NCI-H187 treated with DMSO at 0.1 percent for 48 hours (cell line): ENCODE measurements around the gene LAGE3.

Experiments
- DNase-seq: peaks from one replicate; lab custom pipeline; 2025; lab: John Stamatoyannopoulos, UW

LAGE3 gene, protein sequence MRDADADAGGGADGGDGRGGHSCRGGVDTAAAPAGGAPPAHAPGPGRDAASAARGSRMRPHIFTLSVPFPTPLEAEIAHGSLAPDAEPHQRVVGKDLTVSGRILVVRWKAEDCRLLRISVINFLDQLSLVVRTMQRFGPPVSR

DNA sequence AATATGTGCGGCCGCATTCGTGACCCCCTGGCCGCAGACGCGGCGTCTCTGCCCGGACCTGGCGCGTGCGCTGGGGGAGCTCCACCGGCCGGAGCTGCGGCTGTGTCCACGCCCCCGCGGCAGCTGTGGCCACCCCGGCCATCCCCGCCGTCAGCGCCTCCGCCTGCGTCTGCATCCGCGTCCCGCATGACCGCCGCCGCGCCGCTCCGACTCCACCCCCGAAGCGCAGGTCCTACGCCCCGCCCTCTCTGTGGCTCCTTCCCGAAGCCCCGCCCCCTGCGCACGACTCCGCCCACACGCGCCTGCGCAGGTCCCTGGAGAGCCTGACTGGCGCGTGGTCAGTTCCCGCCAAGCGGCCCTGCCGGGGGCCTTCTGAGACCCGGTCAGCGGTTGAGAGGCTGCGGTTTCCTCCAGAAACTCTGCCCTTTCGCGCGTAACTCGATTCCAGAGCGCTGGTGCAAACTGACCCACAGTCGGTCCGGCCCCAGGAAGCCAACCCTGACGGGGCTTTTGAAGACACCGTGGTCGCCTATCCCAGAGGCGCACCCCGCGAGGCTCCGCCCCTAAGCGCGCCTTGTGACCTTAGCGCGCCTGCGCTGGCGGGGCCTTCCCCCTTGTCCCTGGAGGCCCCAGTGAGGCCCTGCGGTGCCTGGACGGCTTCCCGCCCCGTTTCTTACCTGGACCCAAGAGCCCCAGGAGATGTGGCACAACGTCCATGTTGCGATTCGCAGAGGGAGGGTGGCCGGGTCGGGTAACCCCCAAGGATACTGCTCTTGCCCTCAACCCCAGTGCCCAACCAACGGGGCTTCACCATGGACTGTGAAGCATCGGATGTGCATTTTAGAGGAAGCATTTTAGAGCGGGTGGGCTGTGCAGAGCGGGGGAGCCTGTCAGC is at the start of gene LAGE3:
TSS of gene LAGE3 (minus strand) at position 554 of the 895 bp plus-strand sequence. CDS start at position 188, 366 bp downstream.
- DNase-seq: peak; percentile 71

DNA sequence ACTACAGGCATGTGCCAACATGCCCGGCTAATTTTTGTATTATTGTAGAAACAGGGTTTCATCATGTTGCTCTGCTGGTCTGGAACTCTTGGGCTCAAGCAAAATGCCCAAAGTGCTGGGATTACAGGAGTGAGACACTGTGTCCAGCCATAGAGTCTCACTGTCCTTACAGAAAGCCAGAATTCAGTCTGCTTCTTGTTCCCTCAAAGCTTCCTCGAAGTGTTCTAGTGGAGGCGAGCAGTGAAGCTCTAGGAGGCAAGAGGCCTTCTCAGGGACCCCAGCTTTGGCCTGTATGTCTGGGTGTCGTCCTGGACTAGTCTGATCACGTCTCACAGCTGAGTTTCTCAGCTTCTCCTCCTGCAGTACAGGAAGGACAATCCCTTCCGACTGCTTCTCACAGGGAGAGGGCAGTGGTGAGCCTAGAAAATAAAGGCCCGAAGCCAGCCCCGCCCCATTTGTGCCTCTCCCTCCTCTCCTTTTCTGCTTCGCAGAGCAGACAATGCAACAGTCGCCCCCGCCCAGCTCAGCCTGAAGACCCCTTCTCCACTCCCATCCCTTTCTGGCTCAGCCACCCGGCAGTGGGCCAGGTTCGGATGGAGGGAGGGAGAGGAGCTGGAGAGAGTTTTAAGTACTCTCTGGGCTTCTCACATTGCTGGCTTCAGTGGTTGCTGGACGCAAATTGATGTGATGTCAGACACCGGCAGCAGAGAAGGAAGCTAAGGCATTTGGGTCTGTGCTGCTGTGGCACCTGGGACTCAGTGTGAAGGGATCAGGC is 48.0 kb upstream of the LAGE3 start:
- DNase-seq: peak; percentile 55

DNA sequence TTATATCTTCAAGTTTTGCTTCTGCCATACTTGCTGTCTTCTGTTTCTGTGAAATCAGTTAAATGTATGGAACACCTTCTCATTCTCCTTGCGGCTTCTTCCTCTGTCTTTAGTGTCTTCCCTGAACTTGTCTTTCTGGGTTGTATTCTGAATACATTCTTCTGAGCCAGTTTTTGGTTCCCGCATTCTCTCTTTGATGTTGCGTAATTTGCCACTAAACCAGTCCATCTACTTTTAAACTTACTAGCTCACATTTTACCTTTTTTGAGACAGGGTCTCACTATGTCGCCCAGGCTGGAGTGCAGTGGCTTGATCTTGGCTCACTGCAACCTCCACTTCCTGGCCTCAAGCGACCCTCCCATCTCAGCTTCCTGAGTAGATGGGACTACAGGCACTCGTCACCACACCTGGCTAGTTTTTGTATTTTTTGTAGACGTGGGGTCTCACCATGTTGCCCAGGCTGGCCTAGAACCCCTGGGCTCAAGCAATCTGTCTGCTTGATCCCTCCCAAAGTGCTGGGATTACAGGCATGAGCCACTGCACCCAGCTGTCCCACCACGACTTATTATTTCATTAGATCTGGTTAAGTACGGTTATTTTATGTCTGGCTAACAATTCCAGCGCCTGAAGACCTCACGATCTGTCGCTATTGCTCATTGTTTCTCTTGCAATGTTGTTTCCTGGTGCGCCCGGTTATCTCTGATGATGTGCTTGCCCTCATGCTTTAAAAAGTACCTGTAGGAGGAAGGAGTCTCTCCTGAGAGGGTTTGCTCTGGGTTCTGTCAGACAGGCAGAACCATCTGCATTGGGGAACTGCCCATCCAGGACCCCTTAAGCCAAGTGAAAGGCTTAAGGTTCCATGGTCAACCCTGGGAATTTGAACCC is 46.8 kb upstream of the LAGE3 start:
- no peak for DNase-seq

DNA sequence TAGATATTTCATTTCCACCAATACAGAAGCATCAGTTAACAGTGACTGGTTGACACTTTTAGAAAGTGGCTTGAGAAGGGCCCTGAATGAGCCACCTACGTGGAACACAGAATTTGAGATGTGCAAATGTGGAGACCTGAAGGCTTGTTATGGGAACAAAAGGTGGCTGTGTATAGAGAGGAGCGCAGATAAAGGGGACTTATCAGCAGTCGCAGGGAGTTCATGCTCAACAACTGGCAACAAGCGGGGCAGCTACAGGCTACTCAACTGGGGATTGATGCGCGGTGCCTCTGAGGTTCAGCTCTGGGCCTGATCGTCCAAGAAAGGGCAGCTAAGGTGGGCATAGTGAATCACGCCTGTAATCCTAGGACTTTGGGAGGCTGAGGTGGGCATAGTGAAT is 40.3 kb upstream of the LAGE3 start:
- DNase-seq: no peak

DNA sequence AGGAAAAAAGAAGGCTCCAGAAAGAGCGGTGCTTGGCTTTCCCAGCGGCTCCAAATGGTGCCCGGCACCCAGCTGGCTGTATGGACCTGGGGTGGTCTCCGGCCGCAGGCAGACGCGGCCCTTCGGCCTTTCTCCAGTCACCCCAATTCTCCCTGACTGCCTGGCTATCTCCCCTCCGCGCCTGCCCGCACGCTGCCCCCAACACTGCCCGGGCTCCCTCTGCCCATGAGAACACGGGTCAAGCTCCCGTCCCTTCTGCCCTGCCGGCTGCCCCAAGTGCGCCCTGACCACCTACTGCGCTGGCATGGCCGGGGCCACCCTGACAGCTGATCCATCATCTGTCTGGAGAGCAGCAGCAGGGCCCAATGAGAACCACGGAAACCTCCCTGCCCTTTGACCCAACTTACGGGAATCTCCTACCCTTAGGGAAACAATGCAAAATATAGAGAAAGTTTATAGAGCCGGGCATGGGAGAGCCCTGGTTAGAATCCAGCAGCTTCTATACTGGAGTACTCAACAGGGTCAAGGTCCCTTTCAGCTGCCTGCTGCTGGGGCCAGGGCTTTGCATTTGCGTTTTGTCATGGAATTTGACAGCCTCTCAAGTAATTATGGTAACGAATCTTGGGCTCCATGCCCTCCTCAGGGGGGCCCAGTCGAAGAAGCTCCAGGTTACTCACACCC is 38.2 kb upstream of the LAGE3 start:
- DNase-seq: no peak

DNA sequence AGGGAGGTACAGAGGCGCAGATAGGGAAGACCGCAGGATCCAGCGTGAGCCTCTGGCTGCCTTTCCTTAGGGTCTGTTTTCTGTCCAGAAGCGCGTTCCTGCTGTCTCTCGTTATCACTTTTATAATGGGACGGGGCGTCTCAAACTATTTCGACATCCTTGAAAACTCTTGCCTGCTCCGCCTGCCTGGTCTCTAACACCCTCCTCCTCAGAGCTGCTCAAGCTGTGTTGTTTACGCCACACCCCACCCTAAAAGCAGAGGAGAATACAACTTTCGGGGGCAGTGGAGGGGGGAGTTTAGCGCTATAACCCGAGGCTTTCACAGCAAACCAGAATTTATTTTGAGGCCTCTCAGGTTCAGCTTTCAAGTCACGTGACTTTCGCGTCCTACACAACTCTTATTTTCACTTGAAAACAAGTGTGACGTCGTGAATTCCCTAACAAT is 37.6 kb upstream of the LAGE3 start:
- DNase-seq: no peak

DNA sequence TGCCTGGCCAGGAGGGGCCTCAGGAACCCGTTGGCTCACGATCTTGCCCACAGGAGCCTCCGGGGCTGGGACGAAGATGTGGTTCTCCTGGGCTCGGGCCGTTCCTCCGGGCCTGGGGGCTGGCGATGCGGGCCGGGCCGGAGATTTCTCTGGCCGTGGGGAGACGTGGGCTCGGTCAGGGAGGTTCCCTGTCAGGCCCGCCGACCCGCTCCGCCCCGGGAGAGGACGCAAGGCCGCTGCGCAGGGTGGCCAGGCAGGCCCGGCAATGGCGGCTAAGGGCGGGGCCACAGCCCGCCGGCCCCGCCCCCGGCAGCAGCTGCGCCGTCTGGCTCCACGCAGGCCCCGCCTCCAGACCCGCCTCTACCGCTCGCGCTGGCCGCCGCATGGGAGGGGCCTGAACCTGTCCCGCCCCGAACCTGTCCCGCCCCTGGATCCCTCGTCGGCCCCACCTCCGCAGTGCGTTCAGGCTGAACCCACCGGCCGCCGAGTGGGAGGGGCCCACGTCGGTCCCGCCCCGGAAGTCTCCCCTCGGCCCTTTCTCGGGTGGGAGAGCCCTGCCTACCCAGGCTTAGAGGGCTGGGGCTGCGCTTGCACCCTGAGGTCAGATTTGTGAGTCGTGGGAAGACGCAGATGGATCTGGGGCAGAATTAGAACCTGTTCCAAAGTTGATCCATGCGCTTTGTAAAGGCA is 37.0 kb upstream of the LAGE3 start, which contains the start of gene FAM3A:
TSS of gene FAM3A (minus strand) at position 267 of the 690 bp plus-strand sequence. CDS start 460 bp downstream, outside the sequence.
- DNase-seq: peak; percentile 72

DNA sequence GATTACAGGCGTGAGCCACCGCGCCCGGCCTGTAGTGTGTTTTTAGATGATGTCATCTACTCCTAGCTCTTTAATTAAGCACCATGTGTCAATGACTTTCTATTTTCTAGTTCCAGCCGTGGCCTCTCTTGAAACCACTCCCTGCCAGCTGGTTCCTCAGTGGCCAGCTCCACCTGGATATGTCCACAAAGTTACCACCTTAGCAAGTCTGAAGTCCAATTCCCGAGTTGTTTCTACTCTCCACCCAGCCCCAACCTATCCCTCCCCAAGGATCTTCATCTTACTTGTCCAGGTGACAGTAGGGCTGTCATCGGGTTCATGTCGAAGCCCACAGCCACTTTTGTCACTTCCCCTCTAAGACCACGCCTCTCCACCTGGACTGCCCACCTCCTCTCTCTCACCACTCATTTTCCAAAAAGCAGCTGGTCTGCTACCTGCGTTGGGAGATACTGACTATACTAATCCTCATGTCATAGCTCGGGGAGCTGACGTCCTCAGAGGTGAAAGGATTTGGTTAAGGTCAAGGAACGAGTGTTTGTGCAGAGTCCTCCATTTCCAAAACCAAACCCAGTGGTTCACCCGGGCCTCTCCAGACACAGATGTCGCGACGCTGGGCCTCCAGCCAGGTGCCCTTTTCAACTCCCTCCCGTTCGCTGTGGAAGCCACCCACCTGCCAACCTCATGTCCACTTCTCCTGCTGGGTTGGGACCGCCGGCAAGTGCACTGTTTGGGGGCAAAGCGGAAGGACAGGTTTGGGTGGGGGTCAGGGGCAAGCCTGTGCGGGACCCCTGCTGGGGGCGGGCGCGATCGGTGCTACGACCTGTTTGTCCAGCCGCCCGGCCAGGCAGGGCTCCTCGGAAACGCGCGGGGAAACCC is 36.2 kb upstream of the LAGE3 start:
- no peak for DNase-seq

DNA sequence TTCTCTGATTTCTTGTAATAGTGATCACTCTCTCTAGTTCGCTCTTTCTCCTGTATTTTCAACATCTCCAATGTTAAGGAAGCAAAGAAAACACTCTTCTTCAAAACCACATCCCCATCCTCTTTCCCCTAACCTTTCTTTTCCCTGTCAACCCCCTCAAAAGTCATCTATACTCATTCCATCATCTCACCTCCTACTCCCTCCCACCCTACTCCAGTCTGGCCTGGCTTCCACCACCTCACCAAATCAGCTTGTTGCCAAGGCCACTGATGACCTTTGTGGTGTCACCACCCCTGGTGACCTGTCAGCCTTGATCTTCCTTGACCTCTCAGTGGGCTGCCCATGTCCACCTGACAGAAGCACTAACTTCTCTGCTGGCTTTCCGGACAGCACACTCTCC is 34.6 kb upstream of the LAGE3 start:
- DNase-seq: no peak

DNA sequence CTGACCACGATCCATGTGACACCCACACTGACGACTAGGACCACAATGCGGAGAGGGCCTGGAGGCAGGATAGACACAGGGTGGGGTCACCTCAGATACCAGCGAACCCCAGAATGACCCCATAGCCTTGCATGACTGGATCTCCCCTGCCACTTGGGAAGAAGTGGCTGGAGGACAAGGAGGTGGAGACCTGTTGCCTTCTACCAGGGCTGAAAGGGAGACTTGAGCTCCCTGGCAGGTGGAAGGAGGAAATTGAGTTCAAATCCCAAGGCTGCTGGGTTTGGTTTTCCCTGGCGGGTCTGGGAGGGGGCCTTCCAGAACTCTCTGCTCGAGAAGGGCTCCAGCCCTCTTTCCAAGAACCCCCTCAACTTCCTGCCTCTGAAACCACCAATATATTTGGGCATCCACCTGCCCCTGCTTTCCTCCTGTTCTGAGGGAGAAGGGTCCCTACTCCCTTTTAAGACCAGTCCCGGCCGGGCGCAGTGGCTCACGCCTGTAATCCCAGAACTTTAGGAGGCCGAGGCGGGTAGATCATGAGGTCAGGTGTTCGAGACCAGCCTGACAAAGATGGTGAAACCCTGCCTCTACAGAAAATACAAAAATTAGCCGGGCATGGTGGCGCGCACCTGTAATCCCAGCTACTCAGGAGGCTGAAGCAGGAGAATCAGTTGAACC is 33.9 kb upstream of the LAGE3 start:
- no peak for DNase-seq

DNA sequence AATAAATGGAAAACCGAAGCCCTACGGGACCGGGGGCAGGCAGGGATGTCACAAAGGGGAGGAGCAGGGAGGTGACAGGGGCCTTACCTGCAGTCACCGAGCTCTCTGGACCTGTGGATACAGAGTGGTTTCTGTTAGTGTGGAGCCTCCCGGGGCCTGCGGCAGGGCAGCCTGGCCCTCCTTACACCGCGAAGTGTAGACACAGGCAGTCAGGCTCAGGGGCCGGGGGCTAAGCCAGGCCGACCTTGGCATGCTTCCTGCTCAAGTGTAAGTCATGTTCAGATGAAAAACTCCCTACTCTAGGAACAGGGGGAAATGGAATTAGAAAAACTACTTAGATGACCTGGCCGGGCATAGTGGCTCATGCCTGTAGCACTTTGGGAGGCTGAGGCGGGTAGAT is 32.7 kb upstream of the LAGE3 start:
- DNase-seq: no peak

DNA sequence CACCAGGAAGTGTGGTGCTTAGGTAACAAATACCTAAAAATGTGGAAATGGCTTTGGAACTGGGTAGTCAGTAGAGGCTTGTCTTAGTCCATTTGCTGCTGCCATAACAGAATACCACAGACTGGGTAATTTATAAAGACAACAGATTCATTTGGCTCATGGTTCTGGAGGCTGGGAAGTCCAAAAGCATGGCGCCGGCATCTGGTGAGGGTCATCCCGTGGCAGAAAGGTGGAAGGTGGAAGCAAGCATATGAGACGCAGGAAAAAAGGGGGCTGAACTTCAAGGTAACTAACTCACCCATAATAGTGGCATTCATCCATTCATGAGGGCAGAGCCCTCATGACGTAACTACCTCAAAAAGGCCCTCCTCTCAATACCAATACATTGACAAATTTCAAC is 30.4 kb upstream of the LAGE3 start:
- DNase-seq: no peak

DNA sequence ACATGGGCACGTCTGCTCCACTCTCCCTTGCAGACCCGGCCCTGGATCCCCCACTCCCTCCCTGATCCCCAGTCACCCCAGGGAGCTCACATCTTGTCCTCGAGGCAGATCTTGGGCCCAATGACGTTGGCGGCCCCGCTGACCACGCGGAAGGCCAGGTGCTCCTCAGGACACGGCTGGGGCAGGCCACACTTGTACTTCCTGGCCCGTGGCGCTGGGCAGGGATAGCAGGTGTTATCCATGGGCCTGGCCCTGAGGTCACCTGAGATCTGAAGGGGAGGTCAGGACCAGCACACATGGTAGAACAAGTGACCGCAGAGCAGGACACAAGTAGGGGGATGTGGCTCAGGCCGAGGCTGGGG is 29.3 kb upstream of the LAGE3 start:
- no peak for DNase-seq

DNA sequence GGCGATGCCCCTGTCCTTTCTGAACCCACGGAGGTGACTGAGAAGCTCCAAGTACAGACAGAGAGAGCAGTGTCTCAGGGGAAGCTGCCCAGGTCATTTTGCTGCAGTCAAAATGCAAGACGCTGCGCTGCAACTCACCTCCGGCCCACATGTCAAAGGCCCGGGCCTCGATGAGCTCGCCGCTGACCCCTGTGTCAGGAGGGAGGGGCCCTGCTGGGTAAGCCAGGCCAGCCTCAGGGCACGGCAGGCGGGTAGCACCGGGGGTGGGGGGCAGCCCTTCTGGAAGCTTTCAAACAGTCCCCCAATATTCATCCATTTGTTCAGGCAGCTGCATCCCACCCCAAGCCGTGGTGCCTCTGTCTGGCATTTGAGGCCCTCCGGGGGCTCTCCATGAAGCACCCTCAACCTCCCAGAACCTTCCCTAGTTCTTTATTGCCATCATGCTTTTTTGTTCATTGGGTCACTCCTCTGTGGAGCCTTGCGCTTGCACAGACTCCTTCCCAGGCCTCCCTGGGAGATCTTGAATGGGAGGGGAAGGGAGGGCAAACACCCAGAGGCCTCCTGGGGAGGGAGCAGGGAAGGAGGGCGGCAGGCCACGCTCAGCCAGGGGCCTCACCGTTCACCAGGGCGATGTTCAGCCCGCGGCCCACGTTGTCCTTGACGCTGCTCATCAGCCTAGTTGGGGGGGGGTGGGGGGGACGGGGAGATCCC is 28.7 kb upstream of the LAGE3 start:
- no peak for DNase-seq

DNA sequence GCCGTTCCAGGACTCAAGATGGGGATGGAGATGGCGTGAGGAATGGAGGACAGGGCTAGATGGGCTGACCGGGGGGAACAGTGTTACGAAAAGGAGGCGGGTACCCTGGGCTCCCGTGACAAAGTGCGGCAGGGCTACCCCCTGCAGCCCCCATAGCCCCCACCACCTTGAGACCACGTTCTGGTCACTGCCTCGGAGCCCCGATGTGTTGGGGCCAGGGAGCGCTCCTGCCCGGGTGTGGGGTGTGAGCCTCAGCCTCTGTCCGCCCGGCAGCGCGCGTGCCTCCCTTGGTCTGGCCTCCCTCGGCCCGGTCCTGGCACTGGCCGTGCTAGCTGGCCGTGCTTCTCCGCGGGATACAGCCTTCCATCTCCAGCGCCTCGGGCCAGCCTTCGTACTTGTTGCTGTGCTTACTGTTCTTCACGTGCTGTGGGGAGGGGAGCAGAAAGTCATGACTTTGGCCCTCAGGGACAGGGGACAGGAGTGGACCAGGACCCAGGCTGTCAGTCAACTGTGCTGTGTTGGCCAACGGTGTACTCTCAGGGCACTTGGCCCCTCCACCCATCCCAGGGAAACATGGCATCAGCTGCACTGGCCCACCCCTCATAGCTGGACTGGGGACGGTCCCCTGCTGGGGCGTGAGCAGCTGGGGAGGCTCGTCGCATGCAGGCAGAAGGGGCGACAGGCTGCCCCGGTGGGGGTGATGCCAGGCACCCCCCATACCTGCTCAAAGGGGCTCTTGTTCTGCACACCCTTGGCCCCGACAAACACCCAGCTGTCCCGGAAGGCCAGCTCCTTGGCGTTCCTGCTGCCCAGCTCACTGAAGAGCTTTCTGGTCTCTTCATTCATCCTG is 27.6 kb upstream of the LAGE3 start:
- DNase-seq: no peak

DNA sequence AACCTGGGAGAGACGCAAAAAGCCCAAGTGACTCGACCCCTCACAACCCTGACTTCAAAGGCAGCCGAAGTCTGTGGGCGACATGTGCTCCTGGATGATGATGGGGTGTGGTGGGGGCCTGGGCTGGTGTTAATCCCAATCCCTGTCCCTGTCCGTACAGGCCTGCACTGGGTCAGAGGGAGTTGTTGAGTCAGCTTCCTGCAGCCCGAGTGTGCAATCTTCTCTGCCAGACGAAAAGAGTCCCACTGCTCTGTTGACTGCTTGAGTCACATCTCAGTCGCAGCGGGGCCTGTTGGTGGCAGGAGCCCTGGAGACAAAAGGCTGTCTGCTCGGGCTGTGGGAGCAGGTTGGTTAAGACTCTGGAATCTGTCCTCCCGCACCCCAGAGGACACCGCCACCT is 26.7 kb upstream of the LAGE3 start:
- DNase-seq: no peak

DNA sequence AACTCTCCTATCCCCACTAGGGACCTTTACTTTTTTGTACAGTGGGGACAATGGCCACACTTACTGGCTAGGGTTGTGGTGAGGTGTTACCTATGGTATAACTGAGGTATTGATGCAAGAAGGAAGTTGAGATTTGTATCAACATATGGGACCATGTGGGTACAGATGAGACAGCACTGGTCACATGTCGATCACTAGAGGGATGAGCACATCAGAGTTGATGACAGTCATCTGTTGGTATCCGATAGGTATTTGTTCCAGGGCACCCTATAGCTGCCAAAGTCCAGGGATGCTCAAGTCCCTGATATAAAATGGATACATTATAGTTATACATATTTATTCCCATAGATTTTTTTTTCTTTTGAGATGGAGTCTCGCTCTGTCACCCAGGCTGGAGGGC is 23.9 kb upstream of the LAGE3 start:
- DNase-seq: no peak
